Chondrocyte (in vitro differentiated cells): Measurements from ENCODE around the gene ZIM2. TPM values are rescaled to one million over a fixed set of nuclear protein-coding genes. Genes with fewer than 3 reads are reported as not detected.
"Not testable (repeated sequence)": the region's sequence is repeated elsewhere in the genome, so short reads cannot be mapped to it uniquely, and the experiment has no call there.

Source experiments
- DNase-seq: peaks from one replicate; pipeline ENCODE4 v3.0.0; 2021; ENCODE audit warnings: mixed read lengths, low spot score
- H3K27ac Mint-ChIP-seq: one replicate; pipeline ENCODE4 v1.8.0; 2021; ENCODE audit warnings: mild to moderate bottlenecking, moderate library complexity, mixed read lengths; ENCODE audit not compliant: unreplicated experiment
- H3K27me3 Mint-ChIP-seq: 2 replicates; pipeline ENCODE4 v1.8.0; 2021; ENCODE audit warnings: low read depth, mixed read lengths
- H3K36me3 Mint-ChIP-seq: 2 replicates; pipeline ENCODE4 v1.8.0; 2021; ENCODE audit warnings: low read depth, mixed read lengths
- H3K4me1 Mint-ChIP-seq: 2 replicates; pipeline ENCODE4 v1.8.0; 2021; ENCODE audit warnings: low read depth, mild to moderate bottlenecking, mixed read lengths
- H3K4me3 Mint-ChIP-seq: one replicate; pipeline ENCODE4 v1.8.0; 2021; ENCODE audit warnings: mild to moderate bottlenecking, moderate library complexity, mixed read lengths; ENCODE audit not compliant: unreplicated experiment
- H3K9me3 Mint-ChIP-seq: 2 replicates; pipeline ENCODE4 v1.8.0; 2021; ENCODE audit warnings: low read depth, mixed read lengths
- total RNA-seq: library from RNA; stranded (reverse); gene quantifications from 3 replicates; pipeline ENCODE4 v1.2.1, GENCODE V29; 2021
- TF ChIP-seq, protein P1 (sequence below): fragments of 200-600 bp; sonication (generic); IDR thresholded peaks from 2 replicates; pipeline ENCODE4 v1.5.0; 2021; ENCODE audit warnings: antibody characterized with exemption, mild to moderate bottlenecking, moderate library complexity

The ZIM2 gene
- total RNA-seq, 1 donor from 2014 or later: not detected

DNA sequence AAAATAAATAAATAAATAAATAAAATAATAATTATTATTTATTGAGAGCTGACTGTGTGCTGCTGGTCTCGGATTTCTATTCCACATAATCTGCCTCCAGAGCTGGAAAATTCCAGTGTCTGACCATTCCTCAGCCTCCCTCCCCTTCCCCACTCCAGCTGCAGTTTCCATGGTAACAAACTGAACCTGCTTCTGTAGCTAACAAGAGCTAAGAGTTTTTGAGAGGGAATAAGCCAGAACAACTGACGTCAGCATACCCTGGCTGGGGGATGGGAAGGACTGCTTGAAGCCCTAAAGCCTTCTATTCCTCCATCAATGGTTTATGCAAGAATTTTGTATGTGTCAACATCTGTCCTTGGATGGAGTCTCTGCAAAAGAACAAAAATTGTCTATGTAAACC lies 26.0 kb upstream of the ZIM2 start:
- H3K27ac Mint-ChIP-seq: no peak overlapping the region
- no peaks in the 10 kb centered on the region for H3K27me3 Mint-ChIP-seq
- no peaks in the 10 kb centered on the region for H3K4me1 Mint-ChIP-seq
- TF ChIP-seq, protein P1, sequence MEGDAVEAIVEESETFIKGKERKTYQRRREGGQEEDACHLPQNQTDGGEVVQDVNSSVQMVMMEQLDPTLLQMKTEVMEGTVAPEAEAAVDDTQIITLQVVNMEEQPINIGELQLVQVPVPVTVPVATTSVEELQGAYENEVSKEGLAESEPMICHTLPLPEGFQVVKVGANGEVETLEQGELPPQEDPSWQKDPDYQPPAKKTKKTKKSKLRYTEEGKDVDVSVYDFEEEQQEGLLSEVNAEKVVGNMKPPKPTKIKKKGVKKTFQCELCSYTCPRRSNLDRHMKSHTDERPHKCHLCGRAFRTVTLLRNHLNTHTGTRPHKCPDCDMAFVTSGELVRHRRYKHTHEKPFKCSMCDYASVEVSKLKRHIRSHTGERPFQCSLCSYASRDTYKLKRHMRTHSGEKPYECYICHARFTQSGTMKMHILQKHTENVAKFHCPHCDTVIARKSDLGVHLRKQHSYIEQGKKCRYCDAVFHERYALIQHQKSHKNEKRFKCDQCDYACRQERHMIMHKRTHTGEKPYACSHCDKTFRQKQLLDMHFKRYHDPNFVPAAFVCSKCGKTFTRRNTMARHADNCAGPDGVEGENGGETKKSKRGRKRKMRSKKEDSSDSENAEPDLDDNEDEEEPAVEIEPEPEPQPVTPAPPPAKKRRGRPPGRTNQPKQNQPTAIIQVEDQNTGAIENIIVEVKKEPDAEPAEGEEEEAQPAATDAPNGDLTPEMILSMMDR: no peak
- H3K4me3 Mint-ChIP-seq: no peak overlapping the region
- peaks cover 70% of the 10 kb centered on the region for H3K9me3 Mint-ChIP-seq
- DNase-seq: no peak
- peaks cover 2% of the 10 kb centered on the region for H3K36me3 Mint-ChIP-seq

DNA sequence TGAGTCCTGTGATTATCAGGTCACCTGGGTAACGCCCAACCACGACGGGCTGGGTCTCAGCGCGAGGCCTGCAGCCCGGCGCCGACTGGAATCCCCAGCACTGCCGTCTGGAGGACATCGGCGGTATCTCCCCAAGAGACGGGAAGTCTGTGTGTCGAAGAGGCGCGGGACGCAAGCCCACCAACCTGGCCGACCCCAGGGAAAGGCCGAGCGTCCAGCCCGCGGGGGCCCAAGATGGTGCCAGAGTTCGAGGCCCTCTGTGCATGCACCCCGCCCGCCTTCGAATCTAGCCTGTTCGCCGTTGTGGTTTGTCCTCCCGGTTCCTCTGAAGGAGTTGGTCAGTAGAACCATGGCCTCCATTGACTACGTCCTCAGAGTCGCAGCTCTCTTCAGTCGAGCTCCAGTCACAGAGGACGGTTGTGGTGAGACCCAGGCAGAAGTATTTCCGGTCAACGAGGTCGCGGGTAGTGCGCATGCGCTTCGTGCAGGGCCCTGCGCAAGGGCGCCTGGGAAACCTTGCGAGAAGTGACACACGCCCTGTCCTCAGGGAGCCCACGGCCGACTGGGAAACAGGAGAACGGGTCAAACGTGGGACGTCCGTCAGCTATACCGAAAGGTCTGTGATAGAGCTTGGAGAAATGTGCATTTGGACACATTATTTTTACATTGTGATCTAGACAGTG lies 24.1 kb upstream of the ZIM2 start:
- no peak overlapping the region for H3K27ac Mint-ChIP-seq
- H3K9me3 Mint-ChIP-seq: peaks cover 60% of the 10 kb centered on the region

DNA sequence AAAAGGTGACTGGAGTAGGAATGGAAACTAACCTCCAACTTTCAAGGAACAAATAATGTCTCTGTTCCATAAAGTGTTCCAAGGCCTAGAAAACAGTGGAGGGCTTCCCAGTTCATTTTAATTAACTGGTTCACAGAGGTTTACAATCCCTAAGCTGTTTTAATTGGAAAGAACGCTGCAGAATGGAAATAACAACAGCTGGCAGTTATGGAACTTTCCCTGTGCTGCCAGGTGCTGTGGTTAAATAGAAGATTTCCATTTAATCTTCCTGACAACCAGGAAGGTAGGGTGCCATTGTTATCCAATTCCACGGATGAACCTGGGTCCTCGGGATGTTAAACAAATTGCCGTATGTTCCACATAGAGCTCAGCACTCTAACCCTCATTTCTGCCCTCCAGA lies 22.2 kb upstream of the ZIM2 start:
- Mint-ChIP-seq H3K36me3 (no peaks in the 10 kb centered on the region), H3K4me3 (no peak overlapping the region), H3K9me3 (peaks cover 58% of the 10 kb centered on the region), H3K4me1 (no peaks in the 10 kb centered on the region), H3K27me3 (no peaks in the 10 kb centered on the region), H3K27ac (no peak overlapping the region)
- TF ChIP-seq, protein P1: no peak
- no peak for DNase-seq

More for the DNA sequence above, 24.1 kb upstream of the ZIM2 start:
- Mint-ChIP-seq H3K27me3 (no peaks in the 10 kb centered on the region), H3K36me3 (no peaks in the 10 kb centered on the region), H3K4me1 (no peaks in the 10 kb centered on the region), H3K4me3 (no peak overlapping the region)
- TF ChIP-seq, protein P1: no peak
- no peak for DNase-seq

DNA sequence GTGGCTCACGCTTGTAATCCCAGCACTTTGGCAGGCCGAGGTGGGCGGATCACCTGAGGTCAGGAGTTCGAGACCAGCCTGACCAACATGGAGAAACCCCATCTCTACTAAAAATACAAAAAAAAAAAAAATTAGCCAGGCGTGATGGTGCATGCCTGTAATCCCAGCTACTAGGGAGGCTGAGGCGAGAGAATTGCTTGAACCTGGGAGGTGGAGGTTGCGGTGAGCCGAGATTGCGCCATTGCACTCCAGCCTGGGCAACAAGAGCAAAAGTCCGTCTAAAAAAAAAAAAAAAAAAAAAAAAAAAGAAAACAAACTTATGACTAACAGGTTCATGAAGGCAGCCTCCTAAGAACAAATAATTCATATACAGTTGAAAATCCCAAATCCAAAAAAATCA lies 19.9 kb upstream of the ZIM2 start:
- DNase-seq, H3K27me3 Mint-ChIP-seq, H3K4me1 Mint-ChIP-seq, H3K4me3 Mint-ChIP-seq, H3K27ac Mint-ChIP-seq, H3K36me3 Mint-ChIP-seq: not testable (repeated sequence)
- peaks cover 61% of the 10 kb centered on the region for H3K9me3 Mint-ChIP-seq

DNA sequence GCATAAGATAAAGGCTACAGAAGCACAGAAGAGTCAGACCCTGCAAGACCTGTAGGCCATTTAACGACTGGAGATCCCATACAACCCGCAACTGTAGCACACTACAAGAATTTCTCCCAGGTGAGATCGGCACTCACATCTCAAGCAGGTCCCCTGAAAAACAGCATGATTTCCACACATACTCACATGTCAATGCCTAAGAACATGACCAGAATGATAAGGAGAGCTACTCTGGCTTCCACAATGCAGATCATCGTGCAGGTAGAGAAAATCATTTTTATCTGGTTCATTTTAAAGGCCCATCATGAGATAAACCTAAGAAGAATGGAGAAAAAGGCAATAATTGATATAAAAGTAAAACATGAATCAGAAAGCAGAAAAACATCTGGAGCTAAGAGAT lies 17.5 kb upstream of the ZIM2 start:
- H3K27ac Mint-ChIP-seq: no peak overlapping the region
- H3K36me3 Mint-ChIP-seq: no peaks in the 10 kb centered on the region
- no peaks in the 10 kb centered on the region for H3K4me1 Mint-ChIP-seq
- no peaks in the 10 kb centered on the region for H3K27me3 Mint-ChIP-seq
- no peak overlapping the region for H3K4me3 Mint-ChIP-seq
- no peak for DNase-seq
- TF ChIP-seq, protein P1: no peak
- peaks cover 55% of the 10 kb centered on the region for H3K9me3 Mint-ChIP-seq

DNA sequence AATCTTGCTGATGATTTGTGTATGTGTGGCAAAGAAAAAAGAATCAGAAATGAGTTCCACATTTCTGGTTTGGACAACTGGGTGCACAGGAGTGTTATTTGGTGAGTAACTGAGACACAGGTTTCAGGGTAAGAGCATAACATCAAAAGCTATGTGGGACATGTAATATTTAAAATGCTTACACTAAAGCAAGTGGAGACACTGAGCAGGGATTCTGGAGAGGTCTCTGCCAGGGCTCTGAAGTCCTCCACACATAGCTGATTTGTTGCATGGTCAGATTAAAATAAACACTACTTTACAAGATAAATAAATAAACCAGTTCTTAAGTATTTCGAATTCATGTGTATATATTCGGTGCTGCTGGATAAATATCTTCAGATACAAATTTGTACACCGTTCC lies 16.3 kb upstream of the ZIM2 start:
- Mint-ChIP-seq H3K36me3 (no peaks in the 10 kb centered on the region), H3K27ac (no peak overlapping the region), H3K27me3 (no peaks in the 10 kb centered on the region), H3K4me1 (no peaks in the 10 kb centered on the region), H3K4me3 (no peak overlapping the region), H3K9me3 (peaks cover 60% of the 10 kb centered on the region)
- DNase-seq: no peak
- TF ChIP-seq, protein P1: no peak

DNA sequence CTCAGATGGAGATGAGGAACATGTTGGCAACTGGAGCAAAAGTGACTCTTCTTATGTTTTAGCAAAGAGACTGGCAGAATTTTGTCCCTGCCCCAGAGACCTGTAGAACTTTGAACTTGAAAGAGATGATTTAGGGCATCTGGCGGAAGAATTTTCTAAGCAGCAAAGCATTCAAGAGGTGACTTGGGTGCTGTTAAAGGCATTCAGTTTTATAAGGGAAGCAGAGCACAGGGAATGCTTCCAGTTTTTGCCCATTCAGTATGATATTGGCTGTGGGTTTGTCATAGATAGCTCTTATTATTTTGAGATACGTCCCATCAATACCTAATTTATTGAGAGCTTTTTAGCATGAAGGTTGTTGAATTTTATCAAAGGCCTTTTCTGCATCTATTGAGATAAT lies 11.8 kb upstream of the ZIM2 start:
- H3K36me3 Mint-ChIP-seq, DNase-seq, H3K27me3 Mint-ChIP-seq, H3K4me3 Mint-ChIP-seq, H3K4me1 Mint-ChIP-seq, H3K27ac Mint-ChIP-seq: not testable (repeated sequence)
- H3K9me3 Mint-ChIP-seq: peaks cover 72% of the 10 kb centered on the region
